ENCODE measurements around the gene ROM1. TPM values are rescaled to one million over a fixed set of nuclear protein-coding genes. Genes with fewer than 3 reads are reported as not detected.
A peak's percentile ranks its signal among the peaks of the same experiment; 100 is the strongest.
"Not testable (repeated sequence)": the region's sequence is repeated elsewhere in the genome, so short reads cannot be mapped to it uniquely, and the experiment has no call there.

ROM1 gene
- 1 to 10 TPM; 1.6 to 2.2 TPM for total RNA-seq

GRCh38 chr11:62612366-62613290 is at the start of gene ROM1, which contains the start of gene EML3:
Gene ROM1, plus strand, starts transcription at chr11:62613257. Its CDS starts 25 bp downstream, at chr11:62613282.
Gene EML3, minus strand, starts transcription at chr11:62612775. Its CDS starts 318 bp downstream, at chr11:62612457.
- POLR2A ChIA-PET = interaction anchor here (1.0 to 6.7 kb wide), 23 partner anchors 9 to 229 kb away, joined by 3 to 84 read pairs (median 5); partner anchors contain the start of genes B3GAT3, C11orf98, CSKMT and GANAB
- H3K4me3 Mint-ChIP-seq = peak within 1 kb of the TSS; percentile 97
- H3K27ac Mint-ChIP-seq = peak within 1 kb of the TSS; percentile 93
- peaks cover 45% of the 10 kb centered on the region for H3K36me3 Mint-ChIP-seq (ENCODE audit: low read depth)
- H3K4me1 Mint-ChIP-seq = peaks cover 65% of the 10 kb centered on the region
- peak; percentile 91 for DNase-seq
- H3K9me3 Mint-ChIP-seq = no peaks in the 10 kb centered on the region
- H3K27me3 Mint-ChIP-seq = no peaks in the 10 kb centered on the region
- CTCF ChIA-PET = interaction anchor here (0.6 to 2.6 kb wide), 20 partner anchors 9 to 229 kb away, joined by 3 to 28 read pairs (median 3); partner anchors contain the start of genes B3GAT3, BSCL2, C11orf98 and CSKMT

GRCh38 chr11:62565100-62565802 is 47.8 kb upstream of the ROM1 start:
- Mint-ChIP-seq H3K9me3 (no peaks in the 10 kb centered on the region), H3K27me3 (no peaks in the 10 kb centered on the region), H3K36me3 (ENCODE audit: low read depth) (peaks cover 75% of the 10 kb centered on the region), H3K4me3 (no peak overlapping the region), H3K4me1 (peaks cover 60% of the 10 kb centered on the region), H3K27ac (peak overlapping the region; percentile 73)
- CTCF ChIA-PET = interaction anchor here (1.4 to 3.3 kb wide), 3 partner anchors 23 to 171 kb away, joined by 3 to 15 read pairs (median 10); no protein-coding TSS in a partner anchor
- no peak for DNase-seq
- POLR2A ChIA-PET = interaction anchor here (1.0 to 1.4 kb wide), 2 partner anchors 10 to 18 kb away, joined by 3 to 5 read pairs; partner anchors contain the start of gene AHNAK

- ChIA-PET CTCF (interaction anchor here (0.8 to 3.3 kb wide), 5 partner anchors 9 to 172 kb away, joined by 3 to 15 read pairs (median 4); no protein-coding TSS in a partner anchor), POLR2A (interaction anchor here (0.6 to 2.1 kb wide), 9 partner anchors 9 to 275 kb away, joined by 3 to 6 read pairs (median 4); partner anchors contain the start of genes C11orf98, CSKMT, LBHD1 and TUT1)
- DNase-seq = no peak
- no peak overlapping the region for H3K4me3 Mint-ChIP-seq
- peaks cover 58% of the 10 kb centered on the region for H3K4me1 Mint-ChIP-seq
- H3K36me3 Mint-ChIP-seq (ENCODE audit: low read depth) = peaks cover 75% of the 10 kb centered on the region
- H3K27ac Mint-ChIP-seq = peak overlapping the region; percentile 73
- no peaks in the 10 kb centered on the region for H3K27me3 Mint-ChIP-seq
- H3K9me3 Mint-ChIP-seq = no peaks in the 10 kb centered on the region
These were observed 46.8 kb upstream of the ROM1 start for GRCh38 chr11:62566247-62566646.

GRCh38 chr11:62567018-62567633 is 45.9 kb upstream of the ROM1 start:
- Mint-ChIP-seq H3K4me3 (peak overlapping the region; percentile 9), H3K4me1 (peaks cover 63% of the 10 kb centered on the region), H3K27ac (peak overlapping the region; percentile 73), H3K27me3 (no peaks in the 10 kb centered on the region), H3K36me3 (ENCODE audit: low read depth) (peaks cover 78% of the 10 kb centered on the region), H3K9me3 (no peaks in the 10 kb centered on the region)
- ChIA-PET POLR2A (interaction anchor here (0.9 to 2.1 kb wide), 10 partner anchors 12 to 274 kb away, joined by 3 to 8 read pairs (median 4); partner anchors contain the start of genes C11orf98, CSKMT, LBHD1 and TUT1), CTCF (interaction anchor here (0.8 to 3.3 kb wide), 5 partner anchors 10 to 173 kb away, joined by 3 to 15 read pairs (median 4); no protein-coding TSS in a partner anchor)
- no peak for DNase-seq

GRCh38 chr11:62569611-62570010 is 43.4 kb upstream of the ROM1 start:
- Mint-ChIP-seq H3K4me1 (peaks cover 71% of the 10 kb centered on the region), H3K36me3 (ENCODE audit: low read depth) (peaks cover 84% of the 10 kb centered on the region), H3K9me3 (no peaks in the 10 kb centered on the region), H3K27me3 (no peaks in the 10 kb centered on the region), H3K27ac (peak overlapping the region; percentile 26), H3K4me3 (no peak overlapping the region)
- DNase-seq = no peak
- POLR2A ChIA-PET = interaction anchor here (1.2 to 6.8 kb wide), 5 partner anchors 13 to 184 kb away, joined by 3 to 130 read pairs (median 13); partner anchors contain the start of genes TUT1 and ZBTB3
- CTCF ChIA-PET = interaction anchor here (0.7 to 2.6 kb wide), 11 partner anchors 9 to 311 kb away, joined by 3 to 13 read pairs (median 5); partner anchors contain the start of genes SLC3A2 and TUT1

GRCh38 chr11:62570903-62571302 is 42.2 kb upstream of the ROM1 start:
- H3K9me3 Mint-ChIP-seq, DNase-seq, H3K27me3 Mint-ChIP-seq: not testable (repeated sequence)
- peaks cover 76% of the 10 kb centered on the region for H3K4me1 Mint-ChIP-seq
- CTCF ChIA-PET = interaction anchor here (0.8 to 2.6 kb wide), 8 partner anchors 10 to 176 kb away, joined by 3 to 13 read pairs (median 4); no protein-coding TSS in a partner anchor
- POLR2A ChIA-PET = interaction anchor here (1.1 to 6.8 kb wide), 4 partner anchors 15 to 27 kb away, joined by 3 to 130 read pairs (median 16); partner anchors contain the start of gene TUT1
- peak overlapping the region; percentile 91 for H3K27ac Mint-ChIP-seq
- peak overlapping the region; percentile 94 for H3K4me3 Mint-ChIP-seq
- peaks cover 79% of the 10 kb centered on the region for H3K36me3 Mint-ChIP-seq (ENCODE audit: low read depth)

- Mint-ChIP-seq H3K27ac (peak overlapping the region; percentile 91), H3K4me1 (peaks cover 70% of the 10 kb centered on the region), H3K36me3 (ENCODE audit: low read depth) (peaks cover 77% of the 10 kb centered on the region), H3K4me3 (peak overlapping the region; percentile 94)
- not testable (repeated sequence) for H3K9me3 Mint-ChIP-seq, H3K27me3 Mint-ChIP-seq, DNase-seq
- CTCF ChIA-PET = interaction anchor here (0.9 to 2.6 kb wide), 4 partner anchors 11 to 146 kb away, joined by 3 to 13 read pairs (median 7); no protein-coding TSS in a partner anchor
- POLR2A ChIA-PET = interaction anchor here (1.8 to 6.8 kb wide), 4 partner anchors 15 to 147 kb away, joined by 5 to 130 read pairs (median 16); partner anchors contain the start of gene TUT1
These were observed 41.6 kb upstream of the ROM1 start for GRCh38 chr11:62571493-62571892.

- CTCF ChIA-PET = interaction anchor here (0.9 to 3.9 kb wide), 5 partner anchors 15 to 177 kb away, joined by 3 to 20 read pairs (median 6); partner anchors contain the start of gene TUT1
- H3K36me3 Mint-ChIP-seq (ENCODE audit: low read depth) = peaks cover 76% of the 10 kb centered on the region
- POLR2A ChIA-PET = interaction anchor here (0.5 to 7.8 kb wide), 13 partner anchors 16 to 303 kb away, joined by 3 to 130 read pairs (median 4); partner anchors contain the start of genes C11orf98, CSKMT, LBHD1 and TUT1
- peak overlapping the region; percentile 91 for H3K27ac Mint-ChIP-seq
- H3K4me3 Mint-ChIP-seq = peak overlapping the region; percentile 94
- H3K4me1 Mint-ChIP-seq = peaks cover 64% of the 10 kb centered on the region
- no peaks in the 10 kb centered on the region for H3K9me3 Mint-ChIP-seq
- DNase-seq = no peak
- no peaks in the 10 kb centered on the region for H3K27me3 Mint-ChIP-seq
These were observed 40.6 kb upstream of the ROM1 start for GRCh38 chr11:62572431-62572830.

GRCh38 chr11:62573006-62573591 is 40.0 kb upstream of the ROM1 start:
- CTCF ChIA-PET = interaction anchor here (0.6 to 3.9 kb wide), 15 partner anchors 13 to 289 kb away, joined by 3 to 20 read pairs (median 6); partner anchors contain the start of genes LBHD1, TUT1, UQCC3 and ZBTB3
- Mint-ChIP-seq H3K27ac (peak overlapping the region; percentile 91), H3K9me3 (no peaks in the 10 kb centered on the region), H3K36me3 (ENCODE audit: low read depth) (peaks cover 79% of the 10 kb centered on the region), H3K27me3 (no peaks in the 10 kb centered on the region), H3K4me1 (peaks cover 62% of the 10 kb centered on the region), H3K4me3 (peak overlapping the region; percentile 94)
- peak; percentile 39 for DNase-seq
- POLR2A ChIA-PET = interaction anchor here (0.5 to 7.8 kb wide), 37 partner anchors 12 to 309 kb away, joined by 3 to 130 read pairs (median 4); partner anchors contain the start of genes AHNAK, B3GAT3, C11orf98 and CSKMT

GRCh38 chr11:62573592-62574362 is 39.3 kb upstream of the ROM1 start, which contains the start of gene EEF1G:
Gene EEF1G, minus strand, starts transcription at chr11:62573891. Its CDS starts 49 bp downstream, at chr11:62573842.
- Mint-ChIP-seq H3K4me3 (peak within 1 kb of the TSS; percentile 94), H3K27me3 (no peaks in the 10 kb centered on the region), H3K9me3 (no peaks in the 10 kb centered on the region), H3K4me1 (peaks cover 58% of the 10 kb centered on the region), H3K36me3 (ENCODE audit: low read depth) (peaks cover 80% of the 10 kb centered on the region), H3K27ac (peak within 1 kb of the TSS; percentile 91)
- CTCF ChIA-PET = interaction anchor here (0.6 to 3.9 kb wide), 15 partner anchors 13 to 288 kb away, joined by 3 to 20 read pairs (median 6); partner anchors contain the start of genes C11orf98, CSKMT, LBHD1 and MTA2
- POLR2A ChIA-PET = interaction anchor here (0.6 to 7.8 kb wide), 30 partner anchors 12 to 308 kb away, joined by 3 to 130 read pairs (median 4); partner anchors contain the start of genes AHNAK, B3GAT3, C11orf98 and CSKMT
- peak; percentile 99 for DNase-seq

Data from activated CD4-positive, alpha-beta memory T cell treated with anti-CD3 and anti-CD28 coated beads, Interleukin-2, amount 10 ng/mL, durations not matched to agents 7 days and 5 days (primary cell).